HCT116 (cell line): ENCODE measurements around the gene XPNPEP1. TPM values are rescaled to one million over a fixed set of nuclear protein-coding genes. Genes with fewer than 3 reads are reported as not detected.

Experiments used
- ATAC-seq: fragments of 200-7000 bp; cut with Tn5 transposase; 2 replicates; pipeline ENCODE4 v1.9.1; 2020; ENCODE audit warnings: mild to moderate bottlenecking, moderate library complexity
- BruUV-seq: library from RNA; stranded (reverse); fragments of 400-500 nt; replicated peaks from 2 replicates; lab custom pipeline; 2021; lab: Mats Ljungman, UMichigan
- CTCF ChIA-PET: fragments of 300-600 bp; sonication (Branson Sonifier 250); formaldehyde crosslinking; loops from one replicate; lab custom pipeline; 2021; ENCODE audit warnings: antibody characterized with exemption; lab: Charles Lee
- POLR2A ChIA-PET: fragments of 300-600, 350-600 bp; sonication (Branson Sonifier 250); formaldehyde crosslinking; loops from one replicate; lab custom pipeline; 2021; ENCODE audit warnings: antibody characterized with exemption; lab: Charles Lee
- RAD21 ChIA-PET, 2 experiments: fragments of 300-600 bp; sonication (Branson Sonifier 250); formaldehyde crosslinking; loops; one replicate each; lab custom pipeline; 2023; ENCODE audit warnings: low total read pairs in 2 of 2; ENCODE audit not compliant: uncharacterized antibody in 2 of 2, unreplicated experiment in 2 of 2, low non-redundant PET in 1 of 2; lab: Charles Lee
- DNase-seq: peaks from one replicate; pipeline ENCODE4 v3.0.0-alpha.2; 2010; ENCODE audit warnings: low read depth, low spot score
- H2AFZ ChIP-seq: fragments of 200-600 bp; shearing (Covaris generic), sonication (generic); 2 replicates; pipeline ENCODE4 v1.6.1; 2017; ENCODE audit warnings: low read depth, mixed run types, mixed read lengths, antibody characterized with exemption, low read length; ENCODE audit not compliant: poor library complexity, severe bottlenecking
- H3K27ac ChIP-seq: 2 replicates; pipeline ENCODE4 v1.5.1; 2012; ENCODE audit warnings: low read depth, low read length
- H3K27me3 ChIP-seq: fragments of 200-600 bp; sonication (generic); 2 replicates; pipeline ENCODE4 v1.6.1; 2016; ENCODE audit warnings: mixed run types, low read length, mixed read lengths; ENCODE audit not compliant: insufficient read depth
- H3K36me3 ChIP-seq, 2 experiments: fragments of 200-500 bp in 1 of 2; fragments of 200-600 bp in 1 of 2; sonication (Bioruptor generic) in 1 of 2; sonication (generic) in 1 of 2; 2 replicates each; pipeline versions ENCODE4 v1.5.1 to v1.6.1; 2014 to 2016; ENCODE audit warnings: low read length in 2 of 2, inconsistent platforms in 1 of 2, mixed read lengths in 1 of 2, mixed run types in 1 of 2; ENCODE audit not compliant: insufficient read depth in 2 of 2, control insufficient read depth in 1 of 2
- H3K4me1 ChIP-seq, 2 experiments: fragments of 200-600 bp in 1 of 2; sonication (generic) in 1 of 2; 2 replicates each; pipeline versions ENCODE4 v1.5.1 to v1.6.1; 2012 to 2017; ENCODE audit warnings: low read length in 2 of 2, inconsistent platforms in 1 of 2, mild to moderate bottlenecking in 1 of 2, mixed read lengths in 1 of 2, mixed run types in 1 of 2, moderate library complexity in 1 of 2; ENCODE audit not compliant: insufficient read depth in 2 of 2, control insufficient read depth in 1 of 2
- H3K4me2 ChIP-seq: fragments of 200-600 bp; sonication (generic); 2 replicates; pipeline ENCODE4 v1.6.1; 2017; ENCODE audit warnings: mixed run types, low read length, mixed read lengths
- H3K4me3 ChIP-seq, 2 experiments: fragments of 200-600 bp in 1 of 2; sonication (generic) in 1 of 2; replicated peaks in 1 of 2; 2 replicates each; pipeline ENCODE4 v1.5.1; 2011 to 2016; ENCODE audit warnings: low read length in 2 of 2, control low read depth in 1 of 2, low read depth in 1 of 2, mild to moderate bottlenecking in 1 of 2, mixed read lengths in 1 of 2, mixed run types in 1 of 2
- H3K79me2 ChIP-seq: fragments of 200-600 bp; sonication (generic); 2 replicates; pipeline ENCODE4 v1.6.1; 2017; ENCODE audit warnings: mild to moderate bottlenecking, mixed run types, low read length, moderate library complexity, mixed read lengths; ENCODE audit not compliant: insufficient read depth
- H3K9ac ChIP-seq: fragments of 200-600 bp; sonication (generic); 2 replicates; pipeline ENCODE4 v1.6.1; 2016; ENCODE audit warnings: low read length, mixed read lengths
- H3K9me2 ChIP-seq: fragments of 200-600 bp; sonication (generic), shearing (Covaris generic); 2 replicates; pipeline ENCODE4 v1.6.1; 2017; ENCODE audit warnings: mixed run types, mild to moderate bottlenecking, moderate library complexity; ENCODE audit not compliant: insufficient read depth
- H3K9me3 ChIP-seq, 2 experiments: fragments of 200-500 bp in 1 of 2; fragments of 200-600 bp in 1 of 2; sonication (Bioruptor generic) in 1 of 2; sonication (generic) in 1 of 2; 2 replicates each; pipeline ENCODE4 v1.6.1; 2014 to 2017; ENCODE audit warnings: low read length in 2 of 2, mixed read lengths in 2 of 2, inconsistent platforms in 1 of 2, low read depth in 1 of 2, mild to moderate bottlenecking in 1 of 2, mixed run types in 1 of 2, moderate library complexity in 1 of 2; ENCODE audit not compliant: control insufficient read depth in 1 of 2, insufficient read depth in 1 of 2
- H4K20me1 ChIP-seq: fragments of 200-600 bp; sonication (generic), shearing (Covaris generic); 2 replicates; pipeline ENCODE4 v1.6.1; 2017; ENCODE audit warnings: mixed run types, mild to moderate bottlenecking, moderate library complexity; ENCODE audit not compliant: insufficient read depth
- CEBPB ChIP-seq: IDR thresholded peaks from 2 replicates; pipeline ENCODE4 v1.6.1; 2012; ENCODE audit warnings: low read depth
- EGR1 ChIP-seq: IDR thresholded peaks from 2 replicates; pipeline ENCODE4 v1.6.1; 2012; ENCODE audit warnings: low read depth
- ELF1 ChIP-seq: IDR thresholded peaks from 2 replicates; pipeline ENCODE4 v1.6.1; 2012; ENCODE audit warnings: low read depth, borderline replicate concordance
- EZH2phosphoT487 ChIP-seq: fragments of 200-600 bp; IDR thresholded peaks from 2 replicates; pipeline ENCODE4 v1.6.1; 2018; ENCODE audit warnings: antibody characterized with exemption, borderline replicate concordance
- FOSL1 ChIP-seq: IDR thresholded peaks from 2 replicates; pipeline ENCODE4 v1.6.1; 2012; ENCODE audit warnings: low read depth
- JUND ChIP-seq: IDR thresholded peaks from 2 replicates; pipeline ENCODE4 v1.6.1; 2012
- POLR2A ChIP-seq: IDR thresholded peaks from 2 replicates; pipeline ENCODE4 v1.7.0; 2011; ENCODE audit warnings: borderline replicate concordance; ENCODE audit not compliant: insufficient read depth, insufficient read length; ENCODE audit errors: extremely low read depth
- RAD21 ChIP-seq: IDR thresholded peaks from 2 replicates; pipeline ENCODE4 v1.6.1; 2012; ENCODE audit warnings: low read depth, mild to moderate bottlenecking
- SIN3A ChIP-seq: IDR thresholded peaks from 2 replicates; pipeline ENCODE4 v1.6.1; 2012; ENCODE audit warnings: low read depth
- SP1 ChIP-seq: IDR thresholded peaks from 2 replicates; pipeline ENCODE4 v1.6.1; 2012; ENCODE audit warnings: low read depth
- SRF ChIP-seq: IDR thresholded peaks from 2 replicates; pipeline ENCODE4 v1.6.1; 2012; ENCODE audit warnings: low read depth
- YY1 ChIP-seq: IDR thresholded peaks from 2 replicates; pipeline ENCODE4 v1.6.1; 2011; ENCODE audit warnings: low read length, low read depth, moderate library complexity, mild to moderate bottlenecking; ENCODE audit not compliant: insufficient replicate concordance; ENCODE audit errors: extremely low read depth
- ZFX ChIP-seq: fragments of 450-650 bp; IDR thresholded peaks from 2 replicates; pipeline ENCODE4 v1.6.1; 2017
- ZNF274 ChIP-seq: fragments of 200-500 bp; sonication (Bioruptor generic); IDR thresholded peaks from 2 replicates; pipeline ENCODE4 v1.6.1; 2014; ENCODE audit warnings: mild to moderate bottlenecking, low read depth, low read length, inconsistent platforms
- intact Hi-C: fragments of 100-400 bp; cut with micrococcal nuclease; formaldehyde crosslinking; loops from 2 replicates; pipeline ENCODE4 v1.10.0; 2022
- total RNA-seq: library from RNA; stranded (reverse); gene quantifications from one replicate; pipeline ENCODE4 v1.2.1, GENCODE V29; 2021; ENCODE audit not compliant: unreplicated experiment
- TF ChIP-seq, protein P1 (sequence below): IDR thresholded peaks from 2 replicates; pipeline ENCODE4 v1.6.1; 2012; ENCODE audit warnings: low read depth
- TF ChIP-seq, protein P2 (sequence below): IDR thresholded peaks from 2 replicates; pipeline ENCODE4 v1.6.1; 2012
- TF ChIP-seq, protein P3 (sequence below): IDR thresholded peaks from 2 replicates; pipeline ENCODE4 v1.6.1; 2012

Gene XPNPEP1
- total RNA-seq, 1 experiment from 2014 or later = 87.3 TPM

DNA sequence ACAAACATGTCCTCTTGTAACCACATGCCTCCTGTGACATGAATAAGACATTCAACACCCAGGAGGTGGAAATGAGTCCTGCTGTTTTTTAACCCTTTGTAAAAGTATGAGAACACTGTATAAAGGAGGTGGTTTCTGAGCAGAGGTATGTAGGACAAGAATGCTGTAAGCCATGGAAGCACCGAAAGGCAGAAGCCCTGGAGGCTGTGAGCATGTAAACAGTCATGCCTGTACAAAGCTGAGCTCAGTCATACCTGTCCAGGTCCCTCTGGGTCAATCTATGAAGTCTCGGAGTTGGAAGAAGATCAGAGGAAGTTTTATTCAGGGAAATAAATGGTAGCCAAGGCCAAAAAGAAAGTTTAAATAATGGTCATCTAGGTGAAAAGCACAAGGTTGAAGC lies 34.7 kb upstream of the XPNPEP1 start:
- BruUV-seq = no TSS peak
- Histone ChIP-seq H3K27ac (no peak overlapping the region), H4K20me1 (no peaks in the 10 kb centered on the region), H3K4me3 (no peak overlapping the region), H3K4me2 (no peak overlapping the region), H3K79me2 (no peaks in the 10 kb centered on the region), H3K4me1 (peaks cover 10 to 12% of the 10 kb centered on the region in 2 experiments; a peak in 3 of 4 replicates), H3K9ac (no peak overlapping the region), H2AFZ (no peak overlapping the region), H3K36me3 (no peaks in the 10 kb centered on the region), H3K27me3 (no peaks in the 10 kb centered on the region), H3K9me3 (no peaks in the 10 kb centered on the region), H3K9me2 (no peaks in the 10 kb centered on the region)
- ATAC-seq (no peak), DNase-seq (no peak)
- intact Hi-C loops = no loop called here
- ChIA-PET POLR2A (no interaction called here), CTCF (no interaction called here), RAD21 (no interaction called here)
- TF ChIP-seq RAD21 (no peak), YY1 (no peak), SIN3A (no peak), CEBPB (no peak), SP1 (no peak), JUND (no peak), ZFX (no peak), ELF1 (no peak), SRF (no peak), EZH2phosphoT487 (no peak), FOSL1 (no peak), EGR1 (no peak), ZNF274 (no peak), POLR2A (no peak)
- TF ChIP-seq, protein P1, sequence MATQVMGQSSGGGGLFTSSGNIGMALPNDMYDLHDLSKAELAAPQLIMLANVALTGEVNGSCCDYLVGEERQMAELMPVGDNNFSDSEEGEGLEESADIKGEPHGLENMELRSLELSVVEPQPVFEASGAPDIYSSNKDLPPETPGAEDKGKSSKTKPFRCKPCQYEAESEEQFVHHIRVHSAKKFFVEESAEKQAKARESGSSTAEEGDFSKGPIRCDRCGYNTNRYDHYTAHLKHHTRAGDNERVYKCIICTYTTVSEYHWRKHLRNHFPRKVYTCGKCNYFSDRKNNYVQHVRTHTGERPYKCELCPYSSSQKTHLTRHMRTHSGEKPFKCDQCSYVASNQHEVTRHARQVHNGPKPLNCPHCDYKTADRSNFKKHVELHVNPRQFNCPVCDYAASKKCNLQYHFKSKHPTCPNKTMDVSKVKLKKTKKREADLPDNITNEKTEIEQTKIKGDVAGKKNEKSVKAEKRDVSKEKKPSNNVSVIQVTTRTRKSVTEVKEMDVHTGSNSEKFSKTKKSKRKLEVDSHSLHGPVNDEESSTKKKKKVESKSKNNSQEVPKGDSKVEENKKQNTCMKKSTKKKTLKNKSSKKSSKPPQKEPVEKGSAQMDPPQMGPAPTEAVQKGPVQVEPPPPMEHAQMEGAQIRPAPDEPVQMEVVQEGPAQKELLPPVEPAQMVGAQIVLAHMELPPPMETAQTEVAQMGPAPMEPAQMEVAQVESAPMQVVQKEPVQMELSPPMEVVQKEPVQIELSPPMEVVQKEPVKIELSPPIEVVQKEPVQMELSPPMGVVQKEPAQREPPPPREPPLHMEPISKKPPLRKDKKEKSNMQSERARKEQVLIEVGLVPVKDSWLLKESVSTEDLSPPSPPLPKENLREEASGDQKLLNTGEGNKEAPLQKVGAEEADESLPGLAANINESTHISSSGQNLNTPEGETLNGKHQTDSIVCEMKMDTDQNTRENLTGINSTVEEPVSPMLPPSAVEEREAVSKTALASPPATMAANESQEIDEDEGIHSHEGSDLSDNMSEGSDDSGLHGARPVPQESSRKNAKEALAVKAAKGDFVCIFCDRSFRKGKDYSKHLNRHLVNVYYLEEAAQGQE = no peak
- TF ChIP-seq, protein P2, sequence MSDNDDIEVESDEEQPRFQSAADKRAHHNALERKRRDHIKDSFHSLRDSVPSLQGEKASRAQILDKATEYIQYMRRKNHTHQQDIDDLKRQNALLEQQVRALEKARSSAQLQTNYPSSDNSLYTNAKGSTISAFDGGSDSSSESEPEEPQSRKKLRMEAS = no peak
- TF ChIP-seq, protein P3, sequence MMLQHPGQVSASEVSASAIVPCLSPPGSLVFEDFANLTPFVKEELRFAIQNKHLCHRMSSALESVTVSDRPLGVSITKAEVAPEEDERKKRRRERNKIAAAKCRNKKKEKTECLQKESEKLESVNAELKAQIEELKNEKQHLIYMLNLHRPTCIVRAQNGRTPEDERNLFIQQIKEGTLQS = no peak
